Astrocyte of the cerebellum (primary cell): ENCODE measurements around the gene GLCCI1.

Experiments
- DNase-seq: peaks from one replicate; pipeline ENCODE4 v3.0.0-alpha.2; 2011; ENCODE audit warnings: low read depth
- H3K4me3 ChIP-seq: 2 replicates; pipeline ENCODE4 v1.5.1; 2011; ENCODE audit warnings: mild to moderate bottlenecking, low read depth, low read length, moderate library complexity
- CTCF ChIP-seq: IDR thresholded peaks from 2 replicates; pipeline ENCODE4 v1.5.1; 2012; ENCODE audit warnings: low read length, low read depth, moderate library complexity, mild to moderate bottlenecking; ENCODE audit errors: missing control alignments
- in situ Hi-C: cut with HindIII; loops from 2 replicates; pipeline ENCODE4 v1.10.0; 2017; ENCODE audit warnings: low sequenced_read_pairs

GLCCI1 gene

GRCh38 chr7:7982904-7983303, 14.3 kb downstream of the GLCCI1 start:
- no peak for TF ChIP-seq CTCF
- in situ Hi-C loops: no loop called here
- no peak for DNase-seq
- H3K4me3 ChIP-seq: no peak overlapping the region

GRCh38 chr7:7984424-7984823, 15.8 kb downstream of the GLCCI1 start:
- H3K4me3 ChIP-seq: no peak overlapping the region
- no peak for TF ChIP-seq CTCF
- in situ Hi-C loops: no loop called here
- DNase-seq: no peak

GRCh38 chr7:7988706-7989105, 20.1 kb downstream of the GLCCI1 start:
- in situ Hi-C loops: no loop called here
- no peak for TF ChIP-seq CTCF
- H3K4me3 ChIP-seq: no peak overlapping the region
- DNase-seq: no peak

GRCh38 chr7:7989133-7989532, 20.5 kb downstream of the GLCCI1 start:
- DNase-seq: no peak
- H3K4me3 ChIP-seq: no peak overlapping the region
- no peak for TF ChIP-seq CTCF
- in situ Hi-C loops: no loop called here

- no peak for DNase-seq
- H3K4me3 ChIP-seq: no peak overlapping the region
- in situ Hi-C loops: no loop called here
- TF ChIP-seq CTCF: no peak
Observed at GRCh38 chr7:7989616-7990440, 21.2 kb downstream of the GLCCI1 start.

- TF ChIP-seq CTCF: no peak
- H3K4me3 ChIP-seq: no peak overlapping the region
- DNase-seq: no peak
- in situ Hi-C loops: no loop called here
Observed at GRCh38 chr7:7990441-7990761, 21.8 kb downstream of the GLCCI1 start.
